AG09309 (cell line): ENCODE results near the gene ANKRD16.
"Not testable (repeated sequence)": the region's sequence is repeated elsewhere in the genome, so short reads cannot be mapped to it uniquely, and the experiment has no call there.

Experiments used
- DNase-seq: peaks from one replicate; pipeline ENCODE4 v3.0.0-alpha.2; 2010; ENCODE audit warnings: low read depth
- H3K4me3 ChIP-seq: 2 replicates; pipeline ENCODE4 v1.5.1; 2011; ENCODE audit warnings: mild to moderate bottlenecking, low read depth, low read length, moderate library complexity; ENCODE audit not compliant: control insufficient read depth
- CTCF ChIP-seq: IDR thresholded peaks from 2 replicates; pipeline ENCODE4 v1.5.1; 2011; ENCODE audit warnings: mild to moderate bottlenecking, low read depth, low read length, inconsistent platforms; ENCODE audit not compliant: insufficient read depth, control insufficient read depth; ENCODE audit errors: missing control alignments

The ANKRD16 gene

GRCh38 chr10:5917305-5917704 lies 27.6 kb upstream of the ANKRD16 start:
- DNase-seq = no peak
- no peak overlapping the region for H3K4me3 ChIP-seq
- TF ChIP-seq CTCF = no peak

GRCh38 chr10:5915451-5915850 lies 25.8 kb upstream of the ANKRD16 start:
- no peak for TF ChIP-seq CTCF
- no peak for DNase-seq
- H3K4me3 ChIP-seq = no peak overlapping the region

- no peak for DNase-seq
- no peak overlapping the region for H3K4me3 ChIP-seq
- no peak for TF ChIP-seq CTCF
Measured at GRCh38 chr10:5913736-5914135, 24.0 kb upstream of the ANKRD16 start.

- DNase-seq = no peak
Measured at GRCh38 chr10:5911670-5912069, 22.0 kb upstream of the ANKRD16 start.

GRCh38 chr10:5910323-5911100 lies 20.8 kb upstream of the ANKRD16 start:
- H3K4me3 ChIP-seq = no peak overlapping the region
- no peak for DNase-seq
- TF ChIP-seq CTCF = no peak

More at GRCh38 chr10:5911670-5912069, 22.0 kb upstream of the ANKRD16 start:
- no peak for TF ChIP-seq CTCF
- H3K4me3 ChIP-seq = no peak overlapping the region

- DNase-seq, H3K4me3 ChIP-seq: not testable (repeated sequence)
Measured at GRCh38 chr10:5908676-5909075, 19.0 kb upstream of the ANKRD16 start.

- no peak for DNase-seq
- TF ChIP-seq CTCF = no peak
- no peak overlapping the region for H3K4me3 ChIP-seq
Measured at GRCh38 chr10:5906651-5907050, 17.0 kb upstream of the ANKRD16 start.
